ENCODE measurements around the gene ARMC7.
"Not testable (repeated sequence)": the region's sequence is repeated elsewhere in the genome, so short reads cannot be mapped to it uniquely, and the experiment has no call there.

ARMC7 gene

DNA sequence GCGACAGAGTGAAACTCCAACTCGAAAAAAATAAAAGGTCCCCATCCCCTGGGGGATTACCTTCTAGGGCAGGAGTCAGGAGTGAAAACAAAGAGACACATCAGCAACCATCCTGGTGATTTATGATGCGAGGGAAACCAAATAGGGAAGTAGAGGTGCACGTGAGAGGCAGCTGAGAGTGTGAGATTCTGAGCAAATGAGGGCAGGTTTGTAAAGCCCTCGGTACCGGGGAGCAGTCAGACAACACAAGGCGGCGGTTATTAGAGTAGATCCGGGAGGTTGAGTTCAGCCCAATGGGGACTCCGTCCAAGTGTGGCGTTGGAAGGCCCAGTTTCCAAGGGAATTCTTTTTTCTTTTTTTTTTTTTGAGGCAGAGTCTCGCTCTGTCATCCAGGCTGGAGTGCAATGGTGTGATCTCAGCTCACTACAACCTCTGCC lies 7.4 kb upstream of the ARMC7 start:
- no peak for DNase-seq

DNA sequence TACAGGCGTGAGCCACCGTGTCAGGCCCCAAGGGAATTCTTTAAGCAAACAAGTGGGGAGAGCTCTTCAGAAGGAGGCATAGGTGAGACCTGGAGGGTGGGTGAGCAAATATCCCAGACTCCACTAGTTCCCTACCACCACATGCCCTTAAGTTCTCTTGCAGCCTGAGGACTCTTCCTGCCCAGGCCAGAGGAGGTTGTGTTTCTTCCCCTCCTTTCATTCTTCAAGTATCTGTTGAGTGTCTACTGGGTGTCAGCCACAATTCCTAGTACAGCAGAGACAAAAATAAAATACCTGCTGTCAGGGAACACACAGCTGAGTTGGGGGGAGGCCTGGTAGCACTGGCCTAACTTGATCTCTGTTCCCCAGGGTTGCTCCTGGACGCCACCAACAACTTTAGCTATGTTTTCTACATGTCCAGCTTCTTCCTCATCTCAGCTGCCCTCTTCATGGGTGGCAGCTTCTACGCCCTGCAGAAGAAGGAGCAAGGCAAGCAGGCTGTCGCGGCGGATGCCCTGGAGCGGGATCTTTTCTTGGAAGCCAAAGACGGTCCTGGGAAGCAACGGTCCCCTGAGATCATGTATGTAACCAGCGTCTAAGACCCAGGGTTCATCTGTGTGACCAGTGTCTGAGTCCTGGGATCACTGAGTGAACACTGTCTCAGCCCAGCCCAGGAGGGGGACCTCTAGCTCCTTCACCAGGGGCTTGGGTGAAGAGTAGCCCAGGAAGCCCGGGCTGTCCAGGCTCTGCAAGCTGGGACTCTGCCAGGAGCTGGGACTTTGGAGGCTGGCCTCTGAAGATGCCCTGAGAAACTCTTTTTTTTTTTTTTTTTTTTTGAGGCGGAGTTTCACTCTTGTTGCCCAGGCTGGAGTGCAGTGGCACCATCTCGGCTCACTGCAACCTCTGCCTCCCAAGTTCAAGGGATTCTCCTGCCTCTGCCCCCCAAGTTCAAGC lies 5.9 kb upstream of the ARMC7 start:
- DNase-seq, result no peak

DNA sequence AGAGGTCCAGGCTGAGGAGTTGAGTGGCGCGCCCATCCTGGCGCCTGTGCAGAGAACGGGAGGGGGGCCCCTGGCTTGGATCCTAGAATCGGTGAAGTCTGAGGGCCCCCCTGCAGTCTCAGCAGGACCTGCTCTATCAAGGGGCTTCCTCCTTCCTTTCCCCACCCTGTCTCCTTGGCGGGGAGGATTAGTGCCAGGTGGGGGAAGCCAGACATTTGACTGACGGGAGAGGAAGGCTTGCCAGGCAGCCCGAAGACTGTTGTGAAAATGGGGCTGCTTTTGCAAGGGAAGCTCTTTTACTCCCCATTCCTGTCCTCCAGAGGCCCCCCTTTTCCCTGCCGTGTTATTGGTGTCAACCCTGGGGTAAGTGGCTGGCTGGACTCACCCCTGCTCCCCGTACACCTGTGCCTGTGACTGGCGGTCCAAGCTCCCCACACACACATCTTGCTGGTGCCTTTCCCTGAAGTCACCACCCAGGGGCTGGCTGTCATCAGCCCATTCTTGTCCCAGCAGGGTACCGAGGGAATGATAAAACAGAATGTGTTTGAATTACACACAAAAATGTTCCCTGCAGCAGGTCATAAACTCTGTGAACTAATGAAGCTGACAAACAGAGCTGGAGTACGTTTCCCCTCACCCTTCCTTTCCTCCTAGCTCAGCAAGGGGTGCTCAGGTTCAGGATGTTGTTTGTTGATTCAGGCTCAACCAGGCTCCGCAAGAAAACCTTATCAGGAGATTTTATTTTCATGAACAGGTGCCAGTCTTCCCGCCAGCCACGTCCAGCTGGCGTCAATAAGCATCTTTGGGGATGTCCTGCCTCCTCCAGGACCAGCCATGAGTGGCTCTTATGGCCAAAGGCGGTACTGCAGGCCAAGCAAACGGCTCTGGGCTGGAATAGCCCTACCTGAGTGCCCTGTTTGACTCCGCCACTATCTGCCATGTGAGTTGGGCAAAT lies 4.4 kb upstream of the ARMC7 start:
- no peak for DNase-seq

DNA sequence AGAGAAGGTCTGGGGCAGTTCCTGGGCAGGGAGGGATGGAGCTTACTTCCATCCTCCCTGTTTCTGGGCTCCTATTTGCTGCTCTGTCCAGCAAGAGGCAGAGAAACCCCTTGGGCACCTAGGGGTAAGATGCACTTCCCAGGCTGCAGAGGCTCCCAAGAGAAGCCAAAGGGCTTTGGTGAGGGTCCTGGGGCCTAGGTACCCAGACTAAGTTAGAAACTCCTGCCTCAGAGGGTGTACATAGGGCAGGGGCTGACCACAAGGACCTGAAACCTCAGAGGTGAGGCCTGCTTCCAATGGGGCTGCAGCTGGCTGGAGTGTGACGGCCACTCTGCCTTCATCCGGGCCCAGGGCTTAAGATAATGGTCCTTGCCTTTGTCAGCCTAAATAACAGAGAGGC lies 1.6 kb upstream of the ARMC7 start:
- no peak for DNase-seq

DNA sequence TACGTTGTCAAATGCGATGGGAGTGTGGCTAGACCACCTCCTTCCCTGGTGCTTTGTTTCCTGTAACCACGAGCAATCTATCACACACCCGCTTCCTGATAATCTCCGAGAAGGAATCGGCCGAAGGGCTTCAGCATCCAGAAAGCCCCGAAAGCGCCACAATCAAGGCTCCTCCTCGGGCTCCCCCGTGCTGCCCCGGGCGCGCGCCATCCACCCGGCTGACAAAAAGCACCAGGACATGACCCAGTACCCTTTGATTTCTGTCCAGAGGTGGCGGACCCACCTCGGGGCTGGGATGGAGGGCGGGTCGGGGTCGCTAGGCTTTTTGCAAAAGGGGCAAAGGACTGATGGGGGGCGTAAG lies 743 bp upstream of the ARMC7 start:
- no peak for DNase-seq

DNA sequence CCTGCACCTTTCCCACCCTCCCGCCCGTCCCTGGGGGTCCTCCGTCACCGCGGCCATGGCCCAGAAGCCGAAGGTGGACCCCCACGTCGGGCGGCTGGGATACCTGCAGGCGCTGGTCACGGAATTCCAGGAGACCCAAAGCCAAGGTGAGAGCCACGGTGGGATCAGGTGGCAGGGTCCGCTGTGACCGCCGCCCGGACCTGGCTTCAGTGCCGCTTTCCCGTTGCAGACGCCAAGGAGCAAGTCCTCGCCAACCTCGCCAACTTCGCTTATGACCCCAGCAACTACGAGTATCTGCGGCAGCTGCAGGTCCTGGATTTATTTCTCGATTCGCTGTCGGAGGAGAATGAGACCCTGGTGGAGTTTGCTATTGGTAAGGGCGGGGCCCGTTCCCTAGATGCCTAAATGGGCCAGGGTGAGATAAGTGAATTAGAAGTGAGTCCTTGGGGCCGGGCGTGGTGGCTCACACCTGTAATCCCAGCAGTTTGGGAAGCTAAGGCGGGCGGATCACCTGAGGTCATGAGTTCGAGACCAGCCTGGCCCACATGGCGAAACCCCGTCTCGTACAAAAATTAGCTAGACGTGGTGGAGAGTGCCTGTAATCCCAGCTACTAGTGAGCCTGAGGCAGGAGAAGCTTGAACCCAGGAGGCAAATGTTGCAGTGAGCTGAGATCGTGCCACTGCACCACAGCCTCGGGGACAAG lies 617 bp downstream of the ARMC7 start:
- DNase-seq, result no peak

DNA sequence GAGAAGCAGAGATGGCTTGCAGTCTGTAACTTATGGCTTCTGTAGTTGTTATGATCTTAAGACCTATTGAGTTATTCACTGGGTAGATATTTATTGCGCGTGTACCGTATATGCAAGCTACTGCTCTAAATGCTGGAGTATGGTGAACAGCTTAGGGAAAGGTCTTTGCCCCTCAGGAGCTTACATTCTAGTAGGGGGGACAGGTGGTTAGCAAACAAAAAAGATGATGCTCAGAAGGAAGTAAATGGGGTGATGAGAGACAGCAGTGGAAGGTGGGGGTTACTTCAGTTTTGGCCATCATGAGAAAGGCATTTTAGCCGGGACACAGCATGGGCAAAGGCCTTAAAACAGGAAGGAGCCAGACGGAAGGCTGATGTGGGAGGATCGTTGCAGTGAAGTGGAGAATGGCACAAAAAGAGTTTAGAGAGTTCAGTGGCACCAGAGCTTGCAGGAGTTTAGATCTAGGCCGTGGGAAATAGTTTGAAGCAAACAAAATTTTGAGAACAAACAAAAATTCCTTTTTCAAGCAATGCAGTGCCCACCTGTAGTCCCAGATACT lies 2.1 kb downstream of the ARMC7 start:
- DNase-seq, result no peak

DNA sequence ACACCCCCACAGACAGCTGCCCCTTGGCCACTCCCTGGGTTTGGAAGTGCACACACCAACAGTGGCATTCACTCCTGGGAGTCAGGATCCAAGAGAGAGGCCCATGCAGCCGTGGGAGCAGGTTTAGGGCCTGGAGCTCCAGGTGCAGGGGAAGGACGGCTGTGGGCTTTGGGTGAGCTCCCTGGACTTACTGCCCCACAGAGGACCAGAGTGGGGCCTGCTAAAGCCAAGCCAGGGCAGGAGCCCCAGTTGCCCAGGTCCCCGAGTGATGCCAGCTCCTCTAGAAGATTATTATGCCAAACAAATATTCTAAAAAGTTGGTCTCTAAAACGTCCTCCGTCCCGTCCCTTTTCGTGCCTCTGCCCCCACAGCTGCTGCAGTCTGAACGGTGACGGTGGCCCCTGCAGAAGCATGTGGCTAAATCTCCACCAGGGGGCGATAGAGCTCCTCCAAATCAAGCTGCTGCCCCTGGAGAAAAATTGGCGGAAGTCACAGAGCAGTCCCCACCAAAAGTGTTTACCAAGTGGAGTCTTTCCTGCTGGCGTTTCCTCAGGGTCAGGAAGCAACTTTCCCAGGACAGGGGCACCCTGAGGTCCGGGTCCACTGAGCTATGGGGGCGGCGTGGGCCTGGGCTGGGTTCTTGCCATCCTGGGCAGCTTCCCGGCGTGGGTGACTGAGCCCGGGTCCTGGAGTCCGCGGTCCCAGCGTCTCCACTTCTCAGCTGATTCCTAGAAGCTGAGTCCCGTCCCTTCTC lies 4.2 kb downstream of the ARMC7 start:
- peak; percentile 89 for DNase-seq

DNA sequence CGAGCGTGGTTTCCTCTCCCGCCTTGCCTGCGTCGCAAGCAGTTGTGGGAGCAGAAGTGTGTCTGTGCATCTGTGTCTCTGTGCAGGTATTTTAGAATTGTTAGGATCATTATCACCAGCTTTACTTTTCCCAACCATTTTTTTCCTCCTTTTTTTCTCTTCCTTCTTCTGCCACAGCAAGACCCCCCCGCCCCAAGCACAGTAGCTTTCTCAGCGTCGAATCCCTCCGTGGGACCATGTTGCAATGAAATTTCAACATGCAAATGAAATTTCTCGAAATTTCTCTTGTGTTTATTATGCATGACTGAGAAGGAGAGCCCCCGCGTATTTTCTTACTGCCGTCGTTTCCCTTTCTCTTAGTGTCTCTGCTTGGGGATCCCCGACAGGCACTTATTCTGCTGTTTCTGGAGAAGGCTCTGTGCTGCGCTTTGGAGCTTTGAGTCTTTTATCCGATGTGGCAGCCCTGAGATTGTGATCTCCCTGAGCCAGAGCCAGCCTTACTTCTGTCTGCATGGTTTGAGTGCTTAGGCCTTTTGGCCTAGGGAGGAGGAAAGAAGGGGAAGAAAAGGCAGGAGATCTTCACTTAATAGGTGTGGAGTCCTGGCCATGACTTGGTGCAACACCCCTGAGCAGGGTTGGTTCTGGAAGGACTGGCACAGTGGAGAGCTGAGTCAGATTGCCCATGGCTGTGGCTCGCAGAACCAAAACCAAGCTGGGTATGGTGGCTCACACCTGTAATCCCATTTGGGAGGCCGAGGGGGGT lies 5.0 kb downstream of the ARMC7 start:
- no peak for DNase-seq

DNA sequence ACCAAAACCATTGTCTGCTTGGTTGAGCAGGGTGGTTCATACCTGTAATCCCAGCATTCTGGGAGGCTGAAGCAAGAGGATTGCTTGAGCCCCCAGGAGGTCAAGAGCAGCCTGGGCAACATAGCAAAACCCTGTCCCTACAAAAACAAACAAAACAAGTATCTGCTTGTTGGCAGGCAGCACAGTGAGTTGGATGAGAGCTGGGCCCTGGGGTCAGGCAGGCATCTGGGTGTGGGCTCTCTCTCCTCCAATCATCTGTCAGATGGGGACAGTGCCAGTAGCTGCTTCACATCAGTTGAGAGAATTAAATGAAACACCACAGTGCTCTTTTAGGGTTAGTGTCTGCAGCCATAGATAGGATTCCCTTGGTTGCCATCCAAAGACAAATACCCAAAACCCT lies 5.8 kb downstream of the ARMC7 start:
- DNase-seq, result no peak

DNA sequence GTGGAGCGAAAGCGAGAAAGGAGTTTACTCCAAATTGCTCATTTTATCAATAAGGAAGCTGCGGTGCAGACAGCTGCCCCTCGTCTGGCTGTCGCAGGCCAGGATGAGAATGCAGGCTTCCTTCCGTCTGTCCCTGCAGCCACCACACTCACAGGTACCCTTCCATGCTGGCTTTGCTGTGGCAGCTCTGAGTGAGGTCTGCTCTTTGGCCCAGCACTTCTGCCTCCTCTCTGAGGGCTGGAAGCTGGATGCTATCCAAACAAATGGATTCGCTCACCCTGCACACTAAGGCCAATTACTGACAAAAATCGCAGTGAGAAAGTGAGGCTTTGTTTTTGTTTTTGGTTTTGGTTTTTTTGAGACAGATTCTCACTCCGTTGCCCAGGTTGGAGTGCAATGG lies 7.0 kb downstream of the ARMC7 start:
- no peak for DNase-seq

DNA sequence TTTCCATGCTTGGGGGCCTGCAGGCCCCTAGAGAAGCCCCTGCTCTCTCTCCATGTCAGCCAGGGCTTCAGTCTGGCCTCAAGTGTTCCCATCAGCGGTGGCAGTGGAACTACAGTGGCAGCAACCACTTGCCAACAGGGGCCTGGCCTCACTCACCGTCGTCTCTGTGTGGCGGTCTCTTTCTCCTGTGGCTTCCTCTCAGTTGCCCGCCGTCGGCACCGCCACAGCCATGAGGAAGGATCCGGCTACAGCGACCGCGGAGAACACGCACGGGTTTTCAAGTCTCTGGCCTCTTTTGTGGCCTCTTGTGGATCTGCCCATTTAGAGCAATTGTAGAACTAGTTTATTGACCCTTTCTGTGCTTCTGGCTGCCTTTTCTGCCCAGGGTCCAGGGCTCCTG lies 8.5 kb downstream of the ARMC7 start:
- no peak for DNase-seq

DNA sequence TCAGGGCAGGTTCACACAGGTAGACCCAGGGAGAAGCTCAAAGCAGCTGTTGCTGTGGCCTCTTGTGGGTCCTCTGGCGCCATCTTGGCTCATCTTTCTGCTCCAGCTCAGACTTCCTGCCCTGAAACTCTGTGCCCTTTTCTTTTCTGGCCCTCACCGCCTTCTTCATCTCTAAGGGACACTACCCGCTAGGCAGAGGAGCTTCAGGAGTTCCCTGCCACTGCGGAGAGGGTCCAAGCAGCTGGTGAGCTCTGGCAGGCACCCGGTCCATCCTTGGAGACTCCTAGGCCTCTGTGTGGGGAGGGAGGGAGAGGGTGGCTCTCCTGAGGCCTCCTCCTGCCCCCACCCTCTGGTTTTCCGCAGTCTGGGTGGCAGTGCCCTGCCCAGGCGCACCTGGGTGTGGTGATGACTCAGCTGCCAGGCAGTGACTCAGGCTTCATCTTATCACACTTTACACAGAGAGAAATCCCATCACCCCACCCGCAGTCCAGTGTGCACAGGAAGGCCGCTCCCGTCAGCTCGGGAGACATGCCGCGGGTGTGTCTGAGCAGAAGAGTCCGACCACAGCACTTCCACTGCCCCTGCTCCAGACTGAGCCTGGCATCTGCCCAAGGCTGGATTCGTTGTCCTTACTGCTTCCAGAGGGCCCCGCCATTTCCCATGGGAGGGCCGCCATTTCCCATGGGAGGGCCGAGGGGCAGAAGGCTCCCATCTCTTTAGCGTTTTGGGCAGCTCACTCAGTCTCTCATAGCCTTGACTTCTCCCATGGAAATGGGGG lies 14.5 kb downstream of the ARMC7 start:
- peak; percentile 82 for DNase-seq

DNA sequence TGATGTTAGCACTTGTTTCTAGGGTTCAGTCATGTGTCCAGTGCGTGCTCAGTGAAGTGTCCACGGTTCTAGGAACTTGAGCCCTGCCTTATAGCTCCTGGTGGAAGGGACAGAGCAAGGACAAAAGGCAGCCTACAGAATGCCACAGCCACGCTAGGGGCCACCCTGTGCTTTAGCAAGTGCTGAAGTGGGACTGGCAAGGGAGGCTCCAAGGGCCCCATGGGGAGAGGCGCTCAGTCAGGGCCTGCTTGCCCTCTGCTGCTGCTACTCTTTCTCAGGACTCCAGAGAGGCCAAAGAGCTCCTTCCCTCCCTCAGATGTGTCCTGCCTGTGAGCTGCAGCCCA lies 15.0 kb downstream of the ARMC7 start:
- DNase-seq, result no peak

DNA sequence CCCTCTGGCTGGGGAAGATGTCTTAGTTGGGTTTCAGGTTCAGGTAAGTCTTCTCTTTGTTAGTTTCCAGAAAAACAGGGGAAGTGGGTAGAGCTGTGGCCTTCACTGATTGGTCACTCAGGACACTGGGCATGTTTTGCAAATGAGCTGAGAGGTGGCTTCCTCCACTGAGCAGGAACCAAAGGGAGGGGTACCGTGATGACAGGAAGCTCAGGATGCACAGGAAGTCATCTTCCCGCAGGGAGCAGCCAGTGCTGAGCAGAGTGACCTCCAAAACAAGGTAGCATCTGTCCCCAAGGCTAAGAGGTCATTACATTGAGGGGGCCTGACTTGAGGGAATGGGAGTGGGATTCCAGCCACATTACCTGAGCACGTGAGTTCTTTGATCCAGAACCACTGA lies 16.2 kb downstream of the ARMC7 start:
- DNase-seq, result no peak

DNA sequence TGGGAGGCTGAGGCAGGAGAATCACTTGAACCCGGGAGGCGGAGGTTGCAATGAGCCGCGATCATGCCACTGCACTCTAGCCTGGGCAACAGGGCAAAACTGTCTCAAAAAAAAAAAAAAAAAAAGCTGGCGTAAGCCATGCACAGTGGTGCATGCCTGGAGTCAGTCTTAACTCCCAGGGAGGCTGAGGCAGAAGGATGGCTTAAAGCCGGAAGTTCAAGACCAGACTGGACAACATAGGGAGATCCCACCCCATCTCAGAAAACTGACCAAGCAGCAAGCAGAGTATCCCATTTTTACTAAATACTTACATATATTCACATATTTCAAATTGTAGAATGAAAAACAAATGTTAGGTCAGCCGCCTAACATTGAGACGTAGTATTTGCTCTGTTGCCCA lies 17.2 kb downstream of the ARMC7 start:
- DNase-seq, result no peak

DNA sequence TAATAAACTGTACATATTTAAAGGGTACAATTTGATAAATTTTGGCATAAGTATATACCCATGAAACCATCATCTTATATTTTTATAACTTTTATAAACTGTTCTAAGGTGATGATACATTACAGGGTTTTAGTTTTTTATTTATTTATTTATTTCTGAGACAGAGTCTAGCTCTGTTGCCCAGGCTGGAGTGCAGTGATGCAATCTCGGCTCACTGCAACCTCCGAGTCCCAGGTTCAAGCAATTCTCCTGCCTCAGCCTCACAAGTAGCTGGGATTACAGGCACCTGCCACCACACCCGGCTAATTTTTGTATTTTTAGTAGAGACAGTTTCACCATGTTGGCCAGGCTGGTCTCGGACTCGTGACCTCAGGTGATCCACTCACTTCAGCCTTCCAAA lies 18.2 kb downstream of the ARMC7 start:
- not testable (repeated sequence) for DNase-seq

DNA sequence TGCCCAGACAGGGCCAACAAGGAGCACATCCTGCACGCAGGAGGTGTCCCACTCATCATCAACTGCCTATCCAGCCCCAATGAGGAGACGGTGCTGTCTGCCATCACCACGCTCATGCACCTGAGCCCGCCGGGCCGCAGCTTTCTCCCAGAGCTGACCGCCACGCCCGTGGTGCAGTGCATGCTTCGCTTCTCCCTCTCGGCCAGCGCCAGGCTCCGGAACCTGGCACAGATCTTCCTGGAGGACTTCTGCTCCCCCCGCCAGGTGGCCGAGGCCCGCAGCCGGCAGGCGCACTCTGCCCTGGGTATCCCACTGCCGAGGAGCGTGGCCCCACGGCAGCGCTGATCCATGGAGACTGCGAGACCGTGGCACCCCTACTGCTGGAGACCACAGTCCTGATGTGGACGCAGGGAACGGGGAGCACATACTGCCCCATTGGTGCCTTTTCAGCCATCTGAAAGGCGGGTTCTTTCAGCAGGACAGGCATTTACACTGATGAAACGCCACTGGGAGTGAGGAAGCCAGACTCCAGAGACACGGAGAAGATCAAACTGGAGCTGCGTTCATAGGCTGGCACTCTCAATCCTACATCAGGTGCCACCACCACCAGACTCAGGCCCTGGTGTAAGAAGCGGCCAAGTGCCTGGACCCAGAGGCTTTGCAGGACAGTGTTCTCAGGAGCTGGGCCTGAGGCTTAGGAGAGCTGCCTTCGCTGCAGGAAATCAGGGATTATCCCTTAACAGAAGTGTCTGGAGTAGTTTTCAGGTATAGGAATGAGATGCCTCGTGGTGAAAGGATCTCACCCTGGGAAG lies 19.1 kb downstream of the ARMC7 start:
- no peak for DNase-seq

DNA sequence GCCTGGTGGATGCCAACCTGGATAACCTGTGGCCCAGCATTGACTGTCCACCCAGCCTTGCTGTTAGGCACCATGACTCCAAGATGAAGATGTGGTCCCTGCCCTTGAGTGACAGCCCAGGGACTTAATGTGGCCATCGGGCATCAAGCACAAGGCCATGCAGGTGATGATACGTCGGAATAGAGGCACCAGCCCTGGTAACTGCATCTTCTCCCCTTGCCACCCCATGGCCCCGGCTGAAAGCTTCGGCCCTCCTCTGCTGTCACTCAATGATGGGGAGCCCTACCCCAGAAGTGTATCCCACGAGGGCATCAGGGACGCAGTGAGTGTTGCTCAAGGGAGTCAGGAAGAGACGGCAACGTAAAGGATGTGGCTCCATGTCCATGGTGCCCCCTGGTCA lies 19.8 kb downstream of the ARMC7 start:
- no peak for DNase-seq

Measured in CD4-positive, alpha-beta T cell treated with Interleukin-4 for 4 hours (primary cell).